A549 (cell line): ENCODE data around the gene PLAA. TPM values are rescaled to one million over a fixed set of nuclear protein-coding genes. Genes with fewer than 3 reads are reported as not detected.

Experiments
- ATAC-seq, 2 experiments: fragments of 200-7000 bp in 1 of 2; fragments of >200 bp in 1 of 2; cut with Nextera tagmentation in 1 of 2; cut with Tn5 transposase in 1 of 2; 3 replicates each; pipeline versions ENCODE4 v1.8.0 to v1.9.1; 2018 to 2020; ENCODE audit warnings: mild to moderate bottlenecking in 1 of 2, moderate library complexity in 1 of 2
- CTCF ChIA-PET: fragments of 300-600 bp; sonication (Branson Sonifier 250); formaldehyde crosslinking; extraction: SDS; loops from one replicate; lab custom pipeline; 2021; ENCODE audit warnings: antibody characterized with exemption, inconsistent platforms; lab: Yijun Ruan, JAX
- POLR2A ChIA-PET: fragments of 350-600 bp; formaldehyde crosslinking; extraction: SDS; loops from one replicate; lab custom pipeline; 2021; ENCODE audit warnings: antibody characterized with exemption, inconsistent platforms; lab: Yijun Ruan, JAX
- DNase-seq, 2 experiments: peaks; one replicate each; pipeline versions ENCODE4 v3.0.0 to v3.0.0-alpha.2; 2011 to 2016; ENCODE audit warnings: low read depth in 1 of 2, low spot score in 1 of 2
- FAIRE-seq: peaks from 2 replicates; lab custom pipeline; 2011; peaks lifted over from hg19 to GRCh38; lab: Jason Lieb, UNC
- H3K27ac ChIP-seq, 2 experiments: fragments of >200 bp; sonication (Bioruptor Twin); formaldehyde crosslinking; 3 replicates each; pipeline ENCODE4 v1.5.1; 2016 to 2017
- H3K4me1 ChIP-seq: fragments of >200 bp; sonication (Bioruptor Twin); formaldehyde crosslinking; 3 replicates; pipeline ENCODE4 v1.6.1; 2016
- H3K4me2 ChIP-seq: fragments of >200 bp; sonication (Bioruptor Twin); formaldehyde crosslinking; 3 replicates; pipeline ENCODE4 v1.6.1; 2016
- H3K4me3 ChIP-seq: fragments of >200 bp; sonication (Bioruptor Twin); formaldehyde crosslinking; 3 replicates; pipeline ENCODE4 v1.5.1; 2016
- H3K9me3 ChIP-seq: fragments of >200 bp; sonication (Bioruptor Twin); formaldehyde crosslinking; 3 replicates; pipeline ENCODE4 v1.6.1; 2016
- CBX8 ChIP-seq: fragments of 200-600 bp; sonication (generic); IDR thresholded peaks from 2 replicates; pipeline ENCODE4 v1.6.1; 2016
- CEBPB ChIP-seq, 2 experiments: fragments of >200 bp in 1 of 2; sonication (Bioruptor Twin) in 1 of 2; formaldehyde crosslinking in 1 of 2; IDR thresholded peaks; 2 replicates each; pipeline ENCODE4 v1.6.1; 2012 to 2016
- E2F6 ChIP-seq: IDR thresholded peaks from 2 replicates; pipeline ENCODE4 v1.6.1; 2012; ENCODE audit warnings: low read depth, borderline replicate concordance
- EHF ChIP-seq: fragments of 250-450 bp; sonication (Bioruptor Pico); IDR thresholded peaks from 2 replicates; pipeline ENCODE4 v1.5.0; 2020; ENCODE audit warnings: mild to moderate bottlenecking
- EP300 ChIP-seq, 2 experiments: fragments of >200 bp; sonication (Bioruptor Twin); formaldehyde crosslinking; IDR thresholded peaks; 2 replicates in 1 of 2; 3 replicates in 1 of 2; pipeline ENCODE4 v1.6.1; 2016 to 2017
- ESRRA ChIP-seq: fragments of 150-350 bp; IDR thresholded peaks from 2 replicates; pipeline ENCODE4 v1.6.1; 2014; ENCODE audit warnings: mild to moderate bottlenecking, low read length, borderline replicate concordance
- HDAC2 ChIP-seq: fragments of 200-600 bp; sonication (generic); IDR thresholded peaks from 2 replicates; pipeline ENCODE4 v1.6.1; 2016
- HOXB13 ChIP-seq: fragments of 250-450 bp; sonication (Bioruptor Pico); IDR thresholded peaks from 2 replicates; pipeline ENCODE4 v1.5.0; 2020; ENCODE audit warnings: low read depth, mild to moderate bottlenecking, moderate library complexity
- HOXB5 ChIP-seq: fragments of 250-450 bp; sonication (Bioruptor Pico); IDR thresholded peaks from 2 replicates; pipeline ENCODE4 v1.5.0; 2020; ENCODE audit warnings: mild to moderate bottlenecking, moderate library complexity
- JUN ChIP-seq, 2 experiments: fragments of >200 bp; sonication (Bioruptor Twin); formaldehyde crosslinking; IDR thresholded peaks; 2 replicates in 1 of 2; 3 replicates in 1 of 2; pipeline ENCODE4 v1.6.1; 2016 to 2017
- JUNB ChIP-seq: fragments of >200 bp; sonication (Bioruptor Twin); formaldehyde crosslinking; IDR thresholded peaks from 2 replicates; pipeline ENCODE4 v1.6.1; 2016
- MAFK ChIP-seq: fragments of 450-650 bp; IDR thresholded peaks from 2 replicates; pipeline ENCODE4 v1.6.1; 2014; ENCODE audit not compliant: partially characterized antibody
- MAX ChIP-seq: IDR thresholded peaks from 2 replicates; pipeline ENCODE4 v1.6.1; 2012
- MYC ChIP-seq: IDR thresholded peaks from 2 replicates; pipeline ENCODE4 v1.6.1; 2012; ENCODE audit warnings: mild to moderate bottlenecking, inconsistent platforms, low read length, improper control_type of control experiment, borderline replicate concordance
- NPAS2 ChIP-seq: fragments of 250-450 bp; sonication (Bioruptor Pico); IDR thresholded peaks from 2 replicates; pipeline ENCODE4 v1.8.0; 2022; ENCODE audit warnings: mild to moderate bottlenecking, moderate library complexity, borderline replicate concordance
- NR3C1 ChIP-seq: fragments of >200 bp; sonication (Bioruptor Twin); formaldehyde crosslinking; IDR thresholded peaks from 3 replicates; pipeline ENCODE4 v1.6.1; 2017
- PBX3 ChIP-seq: IDR thresholded peaks from 2 replicates; pipeline ENCODE4 v1.6.1; 2012
- PHF8 ChIP-seq: fragments of 200-600 bp; sonication (generic); IDR thresholded peaks from 2 replicates; pipeline ENCODE4 v1.6.1; 2016; ENCODE audit warnings: low read depth, mild to moderate bottlenecking, antibody characterized with exemption, moderate library complexity, borderline replicate concordance
- RARB ChIP-seq: fragments of 250-450 bp; sonication (Bioruptor Pico); IDR thresholded peaks from 2 replicates; pipeline ENCODE4 v1.8.0; 2021; ENCODE audit warnings: mild to moderate bottlenecking, moderate library complexity
- RNF2 ChIP-seq: fragments of 200-600 bp; sonication (generic); IDR thresholded peaks from 2 replicates; pipeline ENCODE4 v1.6.1; 2016; ENCODE audit warnings: low read depth, mild to moderate bottlenecking, antibody characterized with exemption, moderate library complexity, borderline replicate concordance
- SMC3 ChIP-seq: fragments of >200 bp; sonication (Bioruptor Twin); formaldehyde crosslinking; IDR thresholded peaks from 3 replicates; pipeline ENCODE4 v1.6.1; 2018; ENCODE audit warnings: inconsistent platforms
- ZC3H11A ChIP-seq: fragments of 450-650 bp; IDR thresholded peaks from 2 replicates; pipeline ENCODE4 v1.6.1; 2014; ENCODE audit warnings: antibody characterized with exemption, mild to moderate bottlenecking
- ZFP36 ChIP-seq: fragments of 450-650 bp; IDR thresholded peaks from 2 replicates; pipeline ENCODE4 v1.6.1; 2014; ENCODE audit warnings: borderline replicate concordance; ENCODE audit not compliant: partially characterized antibody
- WGBS: methylation state at CpG from one replicate; pipeline ENCODE4 v1.1.6; 2017; ENCODE audit errors: missing lambda C conversion rate; 5-methylcytosine and 5-hydroxymethylcytosine counted together
- polyA plus RNA-seq, 4 experiments: library from polyadenylated mRNA; depleted of rRNA in 3 of 4; stranded (reverse); fragments of >200 nt; fragmentation: RNase III in 1 of 4; extraction: RNeasy Plus Mini Kit Qiagen cat#74134 plus additional on column Dnase treatment in 1 of 4; gene quantifications; 2 replicates in 3 of 4; 3 replicates in 1 of 4; pipeline ENCODE4 v1.2.3, GENCODE V29; 2011 to 2017

Gene PLAA
- polyA plus RNA-seq, 2 of the 4 experiments (the other 2 are of a cell fraction): 25.5 to 37.5 TPM

- ATAC-seq: no peak
- peak overlapping the region; percentile 21 to 51; a peak in 2 of 6 replicates for H3K27ac ChIP-seq
- H3K4me1 ChIP-seq: peaks cover 13% of the 10 kb centered on the region; the same call in 2 of the 3 replicates
- POLR2A ChIA-PET: no interaction called here
- peak overlapping the region; percentile 8; the same call in 1 of the 3 replicates for H3K4me2 ChIP-seq
- no peak overlapping the region for H3K4me3 ChIP-seq
- TF ChIP-seq PHF8: no peak
- peak; percentile 91 for TF ChIP-seq MAFK
- no peak for FAIRE-seq
- no peak for DNase-seq
- H3K9me3 ChIP-seq: peaks cover 11% of the 10 kb centered on the region
- CTCF ChIA-PET: interaction anchor here (0.6 to 1.9 kb wide), 4 partner anchors 39 to 1473 kb away, joined by 3 to 5 read pairs (median 4); partner anchors contain the start of gene CAAP1
Measured at GRCh38 chr9:26935847-26936246, 11.2 kb downstream of the PLAA start.

- Histone ChIP-seq H3K27ac (no peak overlapping the region), H3K4me3 (no peak overlapping the region), H3K9me3 (no peaks in the 10 kb centered on the region), H3K4me2 (no peak overlapping the region), H3K4me1 (no peaks in the 10 kb centered on the region)
- CTCF ChIA-PET: interaction anchor here (1.2 to 1.7 kb wide), 3 partner anchors 17 to 47 kb away, joined by 3 to 5 read pairs (median 3); no protein-coding TSS in a partner anchor
- FAIRE-seq: no peak
- no peak for DNase-seq
- POLR2A ChIA-PET: interaction anchor here (1.5 kb wide), 1 partner anchor 37 kb away, joined by 5 read pairs; the partner anchor contains the start of gene CAAP1
- WGBS: 97% methylated on average over 8 of the region's 8 CpGs
- TF ChIP-seq E2F6 (no peak), JUNB (no peak), JUN (IDR thresholded peaks at IDR 0.05) (no peak), SMC3 (no peak), NR3C1 (no peak), PHF8 (no peak), CEBPB (IDR thresholded peaks at IDR 0.05) (no peak), HOXB13 (CRISPR knock-in tag) (no peak), ZFP36 (no peak), RARB (CRISPR knock-in tag) (no peak), MAX (no peak), MAFK (no peak), PBX3 (no peak), RNF2 (no peak), MYC (no peak), HOXB5 (CRISPR knock-in tag) (no peak)
- ATAC-seq: no peak
Measured at GRCh38 chr9:26928902-26929495, 18.0 kb downstream of the PLAA start.

- ATAC-seq (no peak), DNase-seq (no peak), FAIRE-seq (no peak)
- WGBS: 95% methylated on average over 4 of the region's 4 CpGs
- POLR2A ChIA-PET: no interaction called here
- H3K4me3 ChIP-seq: no peak overlapping the region
- no peak overlapping the region for H3K4me2 ChIP-seq
- no peak for TF ChIP-seq PHF8
- no peak for TF ChIP-seq MAFK
- TF ChIP-seq HDAC2: no peak
- TF ChIP-seq EP300 (IDR thresholded peaks at IDR 0.05): no peak
- no peak for TF ChIP-seq ZC3H11A
- no peak for TF ChIP-seq CBX8
- TF ChIP-seq EHF: no peak
- TF ChIP-seq ESRRA: no peak
- TF ChIP-seq SMC3: no peak
- no peak for TF ChIP-seq NPAS2 (CRISPR knock-in tag)
- no peak for TF ChIP-seq HOXB5 (CRISPR knock-in tag)
- TF ChIP-seq, all 56 proteins: peak for 0
- Histone ChIP-seq H3K9me3 (no peaks in the 10 kb centered on the region), H3K4me1 (no peaks in the 10 kb centered on the region), H3K27ac (no peak overlapping the region)
- CTCF ChIA-PET: interaction anchor here (1.6 kb wide), 1 partner anchor 11 kb away, joined by 4 read pairs; no protein-coding TSS in a partner anchor
Measured at GRCh38 chr9:26925609-26926008, 21.4 kb downstream of the PLAA start.
